ENCODE results near the gene RNF19B. TPM values are rescaled to one million over a fixed set of nuclear protein-coding genes. Genes with fewer than 3 reads are reported as not detected.
"Not testable (repeated sequence)": the region's sequence is repeated elsewhere in the genome, so short reads cannot be mapped to it uniquely, and the experiment has no call there.

RNF19B gene
- total and polyA plus RNA-seq, 2 of the 8 experiments (the other 6 are each of a cell fraction or from before 2014, with no cell fraction given), result 9.2 to 11.2 TPM

DNA sequence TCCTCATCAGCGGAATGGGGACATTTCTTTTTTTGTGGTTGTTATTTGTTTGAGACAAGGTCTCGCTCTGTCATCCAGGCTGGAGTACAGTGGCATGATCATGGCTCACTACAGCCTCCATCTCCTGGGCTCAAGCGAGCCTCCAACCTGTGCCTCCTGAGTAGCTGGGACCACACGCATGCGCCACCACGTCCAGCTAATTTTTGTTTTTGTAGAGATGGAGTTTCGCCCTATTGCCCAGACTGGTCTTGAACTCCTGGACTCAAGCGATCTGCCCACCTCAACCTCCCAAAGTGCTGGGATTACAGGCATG, 28.7 kb upstream of the RNF19B start:
- WGBS, 2 experiments (ENCODE audit: extremely low coverage in 1 of 2, insufficient coverage in 1 of 2, insufficient read length in 1 of 2, insufficient replicate concordance in 2 of 2, low coverage in 1 of 2, low lambda C conversion rate in 2 of 2, missing lambda C conversion rate in 1 of 2), result 93% methylated on average over 8 of the region's 8 CpGs; no CpG with 5 or more reads in 1 of the 2 experiments
- not testable (repeated sequence) for H3K56ac ChIP-seq (replicated peaks; ENCODE audit: insufficient read length, low read depth, low read length); H2BK15ac ChIP-seq (ENCODE audit: low read length); H2BK20ac ChIP-seq (ENCODE audit: low read length); H3K14ac ChIP-seq (ENCODE audit: insufficient read length); H3K9me3 ChIP-seq (ENCODE audit: insufficient read depth in 2 of 2, low read depth in 1 of 2, low read length in 1 of 2); H3K4ac ChIP-seq (replicated peaks; ENCODE audit: insufficient read length, low read depth, low read length); H2AK5ac ChIP-seq (ENCODE audit: low read depth, low read length); H4K91ac ChIP-seq (replicated peaks; ENCODE audit: insufficient read length, low read length); H3K4me2 ChIP-seq (ENCODE audit: insufficient read depth in 1 of 2, low read depth in 2 of 2, low read length in 2 of 2); H3K23ac ChIP-seq (ENCODE audit: insufficient read length); H3K9ac ChIP-seq (replicated peaks in 1 of 4; ENCODE audit: extremely low read depth in 1 of 4, low read depth in 3 of 4, low read length in 3 of 4); FAIRE-seq; H3K4me3 ChIP-seq (ENCODE audit: extremely low read depth in 1 of 4, insufficient read depth in 2 of 4, low read depth in 3 of 4, low read length in 4 of 4); H3K23me2 ChIP-seq (ENCODE audit: low read depth, low read length); H4K5ac ChIP-seq (ENCODE audit: insufficient read length, low read depth, low read length); DNase-seq (ENCODE audit: low read depth in 1 of 2, low spot score in 2 of 2); H2AFZ ChIP-seq (ENCODE audit: low read length); H4K20me1 ChIP-seq (replicated peaks in 1 of 2; ENCODE audit: control insufficient read depth in 1 of 2, insufficient read depth in 2 of 2, low read length in 2 of 2); H2BK12ac ChIP-seq (ENCODE audit: low read depth, low read length); H3K79me1 ChIP-seq (ENCODE audit: low read depth, low read length); H3K18ac ChIP-seq (ENCODE audit: extremely low read depth, low read length); H3K27me3 ChIP-seq (replicated peaks in 1 of 4; ENCODE audit: control insufficient read depth in 3 of 4, extremely low read depth in 1 of 4, insufficient read depth in 3 of 4, low read length in 3 of 4); H4K8ac ChIP-seq (ENCODE audit: extremely low read depth, insufficient read depth, low read length); H3K36me3 ChIP-seq (ENCODE audit: control insufficient read depth in 2 of 4, insufficient read depth in 4 of 4, low read length in 3 of 4); H3K79me2 ChIP-seq (ENCODE audit: control insufficient read depth in 1 of 2, insufficient read depth in 2 of 2, low read length in 2 of 2); H3K27ac ChIP-seq (ENCODE audit: low read depth, low read length); H2BK5ac ChIP-seq (ENCODE audit: low read depth, low read length); H2BK120ac ChIP-seq (replicated peaks; ENCODE audit: low read depth, low read length)
- peaks cover 0 to 15% (median 8%) of the 10 kb centered on the region in 4 experiments; a peak in 5 of 7 replicates for H3K4me1 ChIP-seq (replicated peaks in 1 of 4; ENCODE audit: control insufficient read depth in 3 of 4, insufficient read depth in 4 of 4, low read length in 3 of 4)
- ChIA-PET POLR2A (ENCODE audit: partially characterized antibody) (interaction anchor here (0.9 to 2.7 kb wide), 6 partner anchors 9 to 29 kb away, joined by 3 to 12 read pairs (median 9); partner anchors contain the start of gene RNF19B), CTCF (ENCODE audit: partially characterized antibody) (interaction anchor here (0.8 to 6.8 kb wide), 9 partner anchors 9 to 103 kb away, joined by 3 to 44 read pairs (median 4); no protein-coding TSS in a partner anchor)
